HG03095 (cell line): ENCODE data around the gene SAA1.

Source experiments
- ATAC-seq: cut with Tn5 transposase; IDR thresholded peaks from one replicate; pipeline ENCODE4 v1.9.1; 2021; ENCODE audit warnings: moderate library complexity; ENCODE audit not compliant: unreplicated experiment

Gene SAA1

GRCh38 chr11:18308242-18308641, 42.2 kb downstream of the SAA1 start:
- ATAC-seq: no peak

DNA sequence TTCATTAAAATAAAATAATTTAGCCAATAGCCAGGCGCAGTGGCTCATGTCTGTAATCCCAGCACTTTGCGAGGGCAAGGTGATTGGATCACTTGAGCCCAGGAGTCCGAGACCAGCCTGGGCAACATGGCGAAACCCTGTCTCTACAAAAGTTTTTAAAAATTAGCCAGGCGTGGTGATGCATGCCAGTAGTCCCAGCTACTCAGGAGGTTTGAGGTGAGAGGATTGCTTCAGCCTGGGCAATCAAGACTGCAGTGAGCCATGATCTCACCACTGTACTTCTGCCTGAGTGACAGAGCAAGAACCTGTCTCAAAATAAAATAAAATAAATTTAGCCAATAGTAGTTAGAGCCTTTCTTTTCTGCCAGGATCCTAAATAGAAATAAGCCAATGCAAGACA, 43.6 kb downstream of the SAA1 start:
- no peak for ATAC-seq

DNA sequence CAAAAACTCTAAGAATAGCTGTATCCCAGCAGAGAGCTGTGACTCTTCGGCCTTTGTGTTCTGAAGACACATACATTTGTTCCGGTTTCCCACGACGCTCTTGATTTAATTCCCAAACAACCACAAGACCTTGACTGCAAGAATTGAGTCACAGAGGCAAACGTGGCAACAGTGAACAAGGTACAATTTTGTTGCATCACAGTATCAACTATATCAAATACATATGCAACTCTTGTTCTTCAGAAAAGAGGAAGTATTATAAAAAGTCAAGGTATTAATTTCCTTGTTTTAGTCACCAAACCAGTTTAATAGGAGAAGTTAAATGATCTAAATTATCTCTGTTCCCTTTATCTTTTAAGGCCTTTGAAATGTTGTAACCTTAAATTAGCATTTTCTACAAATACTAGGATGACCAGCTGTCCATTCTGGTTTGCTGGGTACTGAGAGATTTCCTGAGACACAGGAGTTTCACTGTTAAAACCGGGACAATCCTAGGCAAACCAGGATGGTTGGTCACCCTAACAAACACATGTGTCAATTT, 44.8 kb downstream of the SAA1 start:
- ATAC-seq: peak; percentile 43

DNA sequence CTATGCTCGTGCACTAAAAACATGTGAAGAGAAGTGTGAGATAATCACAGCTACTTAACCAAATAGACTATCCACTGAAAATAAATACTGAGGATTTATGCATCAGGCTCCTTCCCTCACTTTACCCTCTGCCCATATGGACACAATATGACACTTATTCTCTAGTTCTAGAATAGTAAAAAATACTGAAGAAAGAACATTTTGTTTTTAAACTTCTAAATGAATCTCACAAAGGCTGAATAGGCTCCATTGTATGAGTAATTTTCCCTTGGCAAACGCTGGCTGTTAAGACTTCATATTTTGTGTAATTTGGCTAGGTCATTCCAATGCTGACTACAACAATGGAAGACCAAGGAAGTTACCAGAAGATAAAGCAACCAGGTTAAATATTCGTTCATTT, 45.9 kb downstream of the SAA1 start:
- ATAC-seq: no peak

GRCh38 chr11:18312663-18313420, 46.8 kb downstream of the SAA1 start:
- no peak for ATAC-seq

DNA sequence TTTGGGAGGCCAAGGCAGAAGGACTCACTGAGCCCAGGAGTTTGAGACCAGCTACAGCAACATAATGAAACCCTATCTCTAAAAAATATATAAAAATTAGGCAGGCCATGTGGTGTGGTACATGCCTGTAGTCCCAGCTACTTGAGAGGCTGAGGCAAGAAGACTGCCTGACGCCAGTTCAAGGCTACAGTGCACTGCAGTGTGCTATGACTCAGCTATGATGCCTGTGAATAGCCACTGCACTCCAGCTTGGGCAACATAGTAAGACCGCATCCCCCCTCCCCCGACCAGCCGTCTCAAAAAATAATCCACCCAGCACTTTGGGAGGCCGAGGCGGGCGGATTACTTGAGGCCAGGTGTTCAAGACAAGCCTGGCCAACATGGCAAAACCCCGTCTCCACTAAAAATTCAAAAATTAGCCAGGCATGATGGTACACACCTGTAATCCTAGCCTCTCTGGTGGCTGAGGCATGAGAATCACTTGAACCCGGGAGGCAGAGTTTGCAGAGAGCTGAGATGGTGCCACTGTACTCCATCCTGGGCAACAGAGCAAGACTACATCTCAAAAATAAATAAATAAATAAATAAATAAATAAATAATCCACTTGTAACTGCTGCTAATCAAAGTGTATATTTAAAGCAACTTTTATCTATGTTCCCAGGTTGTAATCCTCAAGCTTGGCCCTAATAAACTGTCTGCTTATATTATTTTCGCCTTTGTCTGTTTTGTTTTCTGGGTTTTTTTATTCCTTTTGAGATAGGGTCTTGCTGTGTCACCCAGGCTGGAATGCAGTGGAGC, 48.1 kb downstream of the SAA1 start:
- ATAC-seq: no peak

GRCh38 chr11:18314784-18315523, 48.9 kb downstream of the SAA1 start:
- no peak for ATAC-seq

GRCh38 chr11:18315893-18316292, 49.8 kb downstream of the SAA1 start:
- no peak for ATAC-seq

DNA sequence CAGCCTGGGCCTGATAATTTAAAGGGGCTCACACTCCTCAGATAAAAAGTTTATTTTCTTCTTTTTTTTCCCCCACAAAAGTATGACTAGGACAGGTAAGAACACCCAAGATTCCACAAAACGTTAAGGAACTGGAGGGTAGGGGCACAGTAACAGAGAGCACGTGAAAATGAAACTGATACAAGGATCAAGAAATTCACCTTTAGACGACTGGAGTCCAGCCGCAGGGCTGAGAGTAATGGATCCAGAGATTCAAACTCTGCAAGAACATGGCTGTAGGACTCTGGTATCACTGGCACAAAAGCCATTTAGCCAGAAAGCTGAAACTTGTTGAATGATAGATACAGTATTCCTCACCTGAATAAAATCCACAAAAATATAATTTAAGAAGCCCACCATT, 51.5 kb downstream of the SAA1 start:
- ATAC-seq: no peak
